AG04449 (cell line): ENCODE data around the gene KLK12.

ENCODE experiments used
- CTCF ChIA-PET: fragments of 350-600 bp; formaldehyde crosslinking; extraction: SDS; loops from one replicate; lab custom pipeline; 2021; ENCODE audit warnings: antibody characterized with exemption; lab: Yijun Ruan, JAX
- POLR2A ChIA-PET: fragments of 400-600, 350-600 bp; formaldehyde crosslinking; extraction: SDS; loops from one replicate; lab custom pipeline; 2020; ENCODE audit warnings: antibody characterized with exemption, inconsistent platforms; lab: Yijun Ruan, JAX
- DNase-seq: peaks from one replicate; pipeline ENCODE4 v3.0.0-alpha.2; 2010; ENCODE audit warnings: low read depth, low spot score
- H3K4me3 ChIP-seq: 2 replicates; pipeline ENCODE4 v1.5.1; 2011; ENCODE audit warnings: low read depth, mild to moderate bottlenecking, control low read depth, low read length
- CTCF ChIP-seq: IDR thresholded peaks from one replicate; pipeline ENCODE4 v1.5.1; 2011; ENCODE audit warnings: mild to moderate bottlenecking, moderate library complexity, low read length, control low read depth, inconsistent platforms; ENCODE audit not compliant: insufficient read depth; ENCODE audit errors: missing control alignments

The KLK12 gene

GRCh38 chr19:51070334-51071094 lies 35.7 kb upstream of the KLK12 start:
- ChIA-PET POLR2A (no interaction called here), CTCF (no interaction called here)
- H3K4me3 ChIP-seq = no peak overlapping the region
- DNase-seq = no peak
- TF ChIP-seq CTCF = no peak

- CTCF ChIA-PET = no interaction called here
- H3K4me3 ChIP-seq = no peak overlapping the region
- POLR2A ChIA-PET = no interaction called here
- DNase-seq = no peak
- no peak for TF ChIP-seq CTCF
Measured at GRCh38 chr19:51066393-51067186, 31.8 kb upstream of the KLK12 start.

- CTCF ChIA-PET = no interaction called here
- POLR2A ChIA-PET = no interaction called here
- no peak overlapping the region for H3K4me3 ChIP-seq
- no peak for DNase-seq
- no peak for TF ChIP-seq CTCF
Measured at GRCh38 chr19:51065221-51065960, 30.6 kb upstream of the KLK12 start.

- CTCF ChIA-PET = no interaction called here
- POLR2A ChIA-PET = no interaction called here
- no peak for DNase-seq
- no peak for TF ChIP-seq CTCF
- no peak within 1 kb of the TSS for H3K4me3 ChIP-seq
Measured at GRCh38 chr19:51064534-51065220, 29.9 kb upstream of the KLK12 start, which contains the start of gene KLK13. TSS of gene KLK13 (minus strand) at chr19:51065092. CDS start at chr19:51065067, 25 bp downstream.

- POLR2A ChIA-PET = no interaction called here
- CTCF ChIA-PET = no interaction called here
Measured at GRCh38 chr19:51063664-51064063, 28.9 kb upstream of the KLK12 start.

More at GRCh38 chr19:51063664-51064063, 28.9 kb upstream of the KLK12 start:
- DNase-seq = no peak
- no peak for TF ChIP-seq CTCF
- H3K4me3 ChIP-seq = no peak overlapping the region
